HG02981 (cell line): ENCODE results near the gene CSMD2.

ENCODE experiments used
- ATAC-seq: cut with Tn5 transposase; IDR thresholded peaks from one replicate; pipeline ENCODE4 v1.9.1; 2021; ENCODE audit warnings: mild to moderate bottlenecking, moderate library complexity; ENCODE audit not compliant: unreplicated experiment

Gene CSMD2

DNA sequence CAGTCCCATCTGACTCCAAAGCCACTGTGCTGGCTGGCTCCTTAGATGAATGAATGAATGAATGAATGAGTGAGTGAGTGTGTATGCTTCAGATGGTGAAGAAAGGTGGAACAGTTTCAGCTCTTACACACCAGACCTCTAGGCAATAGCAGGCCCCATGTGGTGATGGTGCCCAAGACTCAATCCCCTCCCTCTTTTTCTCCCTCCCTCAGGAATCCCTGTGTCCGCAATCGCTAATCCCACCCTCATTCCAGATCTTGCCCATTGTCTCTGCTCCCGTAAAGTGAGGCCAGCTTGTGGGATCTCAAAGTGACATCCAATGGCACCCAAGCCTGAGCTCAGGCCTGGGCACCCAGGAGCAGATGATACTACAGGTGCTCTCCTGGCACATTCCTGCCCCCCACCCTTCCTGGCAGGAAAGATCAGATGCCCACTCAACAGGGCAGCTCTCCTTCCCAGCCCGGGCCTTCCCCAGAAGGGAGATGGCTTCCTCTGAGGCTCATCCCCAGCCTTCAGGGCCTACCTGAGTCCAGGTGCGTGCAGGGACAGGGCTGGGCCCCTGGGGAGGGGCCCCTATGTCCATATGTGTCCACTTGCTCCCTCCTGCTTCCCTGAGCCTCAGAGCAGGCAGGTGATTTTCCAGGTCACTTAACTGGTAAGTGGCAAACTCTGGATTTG is 194.7 kb downstream of the CSMD2 start:
- ATAC-seq: no peak

DNA sequence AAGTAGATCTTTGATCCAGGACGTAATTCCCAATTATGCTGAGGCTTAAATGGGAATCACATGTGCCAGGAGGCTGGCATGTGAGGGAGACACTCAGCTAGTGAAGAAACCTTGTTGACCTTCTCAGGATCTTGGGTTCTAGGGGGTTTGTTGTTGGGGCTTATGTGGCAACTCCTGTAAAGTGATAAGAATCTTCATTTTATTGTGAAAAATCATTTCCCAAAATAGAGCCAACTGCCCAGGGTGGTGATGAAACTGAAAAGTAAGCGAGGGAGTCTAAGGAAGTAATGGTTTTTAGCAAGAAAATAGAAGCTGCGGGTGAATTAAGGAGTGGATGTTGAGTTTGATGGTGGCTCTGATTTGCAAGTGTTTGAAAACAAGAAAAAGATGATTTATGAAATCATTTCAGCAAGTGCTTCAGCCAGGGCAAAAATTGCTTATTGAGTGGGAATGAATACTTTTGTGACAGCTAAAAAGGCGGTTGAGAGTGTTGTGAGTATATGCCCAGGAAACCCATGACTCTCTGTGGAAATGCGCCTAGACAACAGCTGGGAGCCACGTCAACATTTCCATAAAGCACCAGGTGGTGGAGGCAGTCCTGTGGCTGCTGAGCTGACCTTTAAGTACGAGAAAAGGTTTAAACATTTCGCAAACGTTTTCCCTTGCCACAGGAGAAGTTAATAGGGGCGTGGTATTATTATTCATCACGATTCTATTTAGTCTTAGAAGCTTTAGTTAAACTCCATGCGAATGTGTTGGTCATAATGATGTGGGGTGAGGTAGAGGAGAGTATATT is 198.5 kb downstream of the CSMD2 start:
- no peak for ATAC-seq

DNA sequence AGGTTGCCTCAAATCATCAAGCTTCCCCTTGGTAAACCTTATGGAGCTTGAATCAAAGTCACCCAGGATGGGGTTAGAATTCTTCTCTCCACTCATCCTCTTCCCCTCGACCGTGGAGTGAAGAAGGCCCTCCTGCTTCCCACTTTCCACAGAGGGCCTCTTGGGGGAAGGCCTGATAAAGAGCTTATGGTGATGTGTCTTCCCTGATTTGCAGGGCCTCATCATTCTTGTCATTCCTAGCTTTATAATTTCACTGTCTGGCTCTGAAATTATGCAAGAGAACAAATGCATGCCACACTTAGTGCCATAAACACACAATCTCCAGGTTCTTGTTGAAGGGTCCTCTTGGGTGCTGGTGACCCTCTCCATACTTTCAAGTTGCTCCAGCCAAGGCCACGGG is 199.9 kb downstream of the CSMD2 start:
- no peak for ATAC-seq

DNA sequence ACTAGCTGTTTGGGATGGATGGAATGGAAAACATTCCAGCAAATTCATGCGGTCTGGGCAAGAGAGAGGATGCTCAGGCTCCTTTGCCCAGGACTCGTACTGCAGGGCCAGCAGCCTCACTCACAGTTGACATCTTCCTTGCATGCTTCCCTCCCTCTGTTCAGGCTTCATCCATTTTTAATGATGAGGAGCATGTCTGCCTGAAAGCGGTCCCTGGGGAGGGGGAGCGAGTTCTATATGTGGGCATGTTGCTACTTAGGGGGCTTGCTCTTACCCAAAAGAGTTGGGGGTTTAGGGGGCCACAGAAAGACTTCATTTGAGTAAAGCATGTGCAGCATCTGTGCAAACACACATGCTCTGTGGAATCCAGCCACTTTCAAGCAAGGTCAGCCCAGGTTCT is 203.0 kb downstream of the CSMD2 start:
- no peak for ATAC-seq

DNA sequence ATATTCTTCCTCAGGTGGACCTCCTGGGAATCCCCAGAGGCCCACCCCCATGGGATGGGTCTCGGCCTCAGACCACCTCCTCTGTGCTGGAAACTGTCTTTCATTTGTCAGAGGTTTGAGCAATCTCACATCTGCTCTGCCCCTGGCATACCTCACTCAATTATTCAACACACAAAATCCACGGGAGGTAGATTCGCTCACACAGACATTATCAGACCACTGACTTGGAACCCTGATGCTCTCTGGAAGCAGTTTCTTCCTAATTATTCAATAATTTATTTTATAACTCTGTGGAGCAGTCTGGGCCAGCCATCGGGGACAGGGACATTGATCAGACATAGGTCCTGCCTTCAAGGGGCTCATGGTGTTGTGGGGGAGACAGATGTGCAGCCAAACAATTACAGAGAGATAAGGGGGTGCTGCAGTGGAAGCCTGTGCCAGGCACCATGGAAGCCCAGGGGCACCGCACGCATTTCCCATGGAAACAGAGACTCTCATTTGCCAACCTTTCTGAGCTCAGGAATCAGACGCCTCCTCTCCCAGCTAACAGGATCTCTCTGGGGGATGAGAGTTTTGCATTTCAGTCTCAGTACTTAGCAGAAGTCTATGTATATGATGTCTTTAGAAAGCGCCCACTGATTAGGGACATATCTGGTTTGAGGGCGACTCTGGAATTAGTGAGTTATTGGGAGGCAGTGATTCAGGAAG is 204.7 kb downstream of the CSMD2 start:
- no peak for ATAC-seq

DNA sequence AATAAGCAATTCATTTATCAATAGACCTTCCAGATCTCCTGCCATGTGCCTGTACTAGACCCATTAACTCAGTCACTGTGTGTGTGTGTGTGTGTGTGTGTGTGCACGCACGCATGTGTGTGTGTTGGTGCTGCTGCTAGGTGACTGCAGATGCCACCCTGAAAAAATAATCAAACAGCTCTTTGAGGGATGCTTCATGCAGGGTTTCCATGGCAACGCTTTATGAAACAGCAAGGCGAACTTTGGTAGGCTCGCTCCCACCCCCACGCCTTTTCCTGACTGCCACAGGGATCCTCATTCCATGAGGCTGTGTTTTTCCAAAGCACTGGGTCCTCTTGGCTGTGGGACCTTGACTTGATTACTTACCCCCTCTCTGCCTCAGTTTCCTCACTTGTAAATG is 207.2 kb downstream of the CSMD2 start:
- ATAC-seq: no peak

DNA sequence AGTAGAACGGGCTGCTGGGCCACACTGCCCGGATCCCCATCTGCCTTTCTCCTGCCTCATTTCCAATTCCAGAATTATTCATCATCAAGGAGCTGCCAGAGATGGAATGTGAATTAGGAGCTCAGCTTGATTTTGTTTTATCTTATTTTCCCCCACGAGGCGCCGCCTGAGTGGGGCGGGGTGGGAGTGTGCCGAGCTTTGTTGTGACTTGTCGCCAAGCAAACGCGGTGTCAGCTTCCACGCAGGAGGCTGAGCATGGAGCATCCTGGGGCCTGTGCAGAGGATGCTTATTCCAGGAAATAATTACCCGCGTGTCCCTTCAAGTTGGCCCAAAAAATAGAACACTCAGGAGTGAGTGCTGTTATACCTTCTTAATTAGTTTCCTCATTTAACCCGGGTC is 209.9 kb downstream of the CSMD2 start:
- no peak for ATAC-seq

DNA sequence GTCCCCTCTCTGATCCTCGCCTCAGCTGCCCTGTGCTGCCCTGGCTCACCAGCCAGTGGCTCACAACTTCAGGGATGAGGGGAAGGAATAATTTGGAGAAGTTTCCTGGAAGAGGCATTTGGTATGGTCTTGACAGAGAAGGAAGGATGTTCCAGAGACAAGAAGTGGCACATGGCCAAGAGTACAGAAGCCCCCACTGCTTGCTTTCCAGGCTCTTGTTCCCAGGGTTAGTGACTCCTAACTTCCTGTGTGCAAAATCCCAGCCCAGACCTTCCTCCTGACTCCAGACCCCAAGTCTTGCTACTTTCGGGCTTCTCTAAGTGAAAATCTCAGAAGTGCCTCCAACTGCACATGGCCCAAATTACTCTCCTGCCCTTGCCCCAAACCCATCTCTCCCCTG is 215.5 kb downstream of the CSMD2 start:
- no peak for ATAC-seq

DNA sequence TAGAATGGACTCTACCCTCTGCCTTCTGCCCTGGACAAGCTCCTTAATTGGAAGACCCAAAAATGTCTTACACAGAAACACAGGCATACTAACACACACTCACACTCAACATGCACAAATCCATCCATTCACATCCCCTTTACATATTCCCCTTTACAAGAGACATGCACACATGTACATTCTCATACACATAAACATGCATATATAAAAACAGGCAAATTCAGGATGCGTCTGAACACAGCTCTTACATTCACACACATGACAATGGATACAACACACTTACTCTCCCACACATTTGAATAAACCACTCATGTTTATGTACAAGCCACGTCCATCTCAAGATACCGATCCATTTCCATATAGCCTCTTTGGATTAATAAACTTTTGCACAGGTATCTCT is 216.7 kb downstream of the CSMD2 start:
- no peak for ATAC-seq

DNA sequence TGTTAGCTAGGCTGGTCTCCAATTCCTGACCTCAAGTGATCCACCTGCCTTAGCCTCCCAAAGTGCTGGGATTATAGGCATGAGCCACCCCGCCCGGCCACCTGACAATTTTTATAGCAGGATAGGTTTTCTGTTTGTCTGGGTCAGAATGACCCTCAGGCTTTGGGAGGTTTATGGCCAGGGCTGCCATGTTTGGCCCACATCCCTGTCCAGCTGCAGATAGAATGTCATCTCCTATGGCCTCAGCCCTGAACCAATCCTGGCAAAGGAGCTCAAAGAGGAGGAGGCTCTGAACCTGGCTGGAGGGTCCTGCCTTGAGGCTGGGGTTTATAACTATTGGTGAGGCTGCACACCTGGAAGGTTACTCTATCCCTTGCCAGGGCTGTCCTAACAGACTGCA is 218.2 kb downstream of the CSMD2 start:
- ATAC-seq: no peak

DNA sequence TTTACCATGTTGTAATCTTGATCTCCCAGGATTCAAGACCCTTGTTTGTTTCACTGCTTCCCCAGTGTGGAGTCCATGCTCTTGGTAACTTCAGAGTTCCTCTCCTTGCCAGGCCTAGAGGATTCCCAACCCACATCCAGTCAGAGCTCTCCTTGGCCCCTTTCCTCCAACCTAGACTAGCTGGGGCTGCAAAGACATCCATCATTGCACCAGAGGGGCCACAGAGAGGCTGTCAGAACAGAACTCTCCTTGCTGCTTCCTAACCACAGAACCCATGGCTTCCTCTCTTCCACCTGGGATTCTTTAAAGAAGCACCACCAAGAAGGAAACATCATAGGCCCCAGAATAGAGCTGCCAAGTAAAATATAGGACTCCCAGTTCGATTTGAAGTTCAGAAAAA is 220.2 kb downstream of the CSMD2 start:
- no peak for ATAC-seq

DNA sequence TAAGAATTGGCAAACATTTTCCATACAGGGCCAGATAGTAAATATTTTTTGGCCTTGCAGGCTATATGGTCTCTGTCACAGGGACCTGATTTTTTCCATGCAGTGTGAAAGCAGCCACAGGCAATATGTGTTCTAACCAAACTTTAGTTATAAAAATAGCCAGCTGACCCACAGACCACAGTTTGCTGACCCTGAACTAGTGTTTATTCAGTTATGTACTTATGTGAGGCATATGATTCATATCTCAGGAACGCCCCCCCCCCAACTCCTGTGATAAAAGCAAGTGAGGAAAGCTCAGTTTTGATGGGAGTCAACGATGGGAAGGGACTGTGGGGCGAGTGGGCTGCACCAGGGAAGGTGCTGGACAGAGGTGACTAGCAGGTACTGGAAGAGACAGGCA is 221.1 kb downstream of the CSMD2 start:
- no peak for ATAC-seq

DNA sequence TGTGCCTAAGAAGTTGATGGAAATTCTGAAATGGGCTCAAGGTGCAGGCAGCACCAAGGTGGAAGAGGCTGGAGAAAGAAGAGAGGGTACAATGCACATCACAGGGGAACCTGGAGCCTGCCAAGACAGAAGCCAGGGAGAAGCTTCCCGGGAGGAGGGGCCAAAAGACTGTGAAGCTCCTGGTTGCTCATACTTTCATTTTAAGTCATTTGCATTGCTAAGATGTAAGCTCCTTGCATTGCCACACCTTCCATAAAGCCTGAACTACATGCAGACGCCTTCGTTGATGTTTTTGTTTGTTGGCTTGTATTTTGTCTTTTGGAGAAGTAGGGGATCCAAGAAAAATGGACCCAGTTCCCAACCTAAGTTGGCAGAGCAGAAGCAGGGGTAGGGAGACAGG is 232.2 kb downstream of the CSMD2 start:
- no peak for ATAC-seq

DNA sequence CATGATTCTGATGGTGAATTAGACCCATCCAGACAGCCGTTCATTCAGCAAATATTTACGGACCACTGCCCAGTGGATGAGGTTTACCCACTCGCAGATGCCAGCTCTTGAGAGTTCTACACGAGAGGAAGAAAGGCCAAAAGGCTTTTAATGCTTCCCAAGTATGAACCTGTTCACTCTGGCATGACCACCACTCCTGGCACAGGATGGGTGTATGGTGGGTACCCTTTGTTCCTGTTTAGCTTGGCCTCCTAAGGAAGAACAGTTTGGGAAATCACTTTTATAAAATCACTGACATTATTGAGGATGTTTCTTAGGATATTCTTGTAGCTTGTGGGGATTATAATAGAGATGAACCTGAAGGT is 233.9 kb downstream of the CSMD2 start:
- no peak for ATAC-seq

DNA sequence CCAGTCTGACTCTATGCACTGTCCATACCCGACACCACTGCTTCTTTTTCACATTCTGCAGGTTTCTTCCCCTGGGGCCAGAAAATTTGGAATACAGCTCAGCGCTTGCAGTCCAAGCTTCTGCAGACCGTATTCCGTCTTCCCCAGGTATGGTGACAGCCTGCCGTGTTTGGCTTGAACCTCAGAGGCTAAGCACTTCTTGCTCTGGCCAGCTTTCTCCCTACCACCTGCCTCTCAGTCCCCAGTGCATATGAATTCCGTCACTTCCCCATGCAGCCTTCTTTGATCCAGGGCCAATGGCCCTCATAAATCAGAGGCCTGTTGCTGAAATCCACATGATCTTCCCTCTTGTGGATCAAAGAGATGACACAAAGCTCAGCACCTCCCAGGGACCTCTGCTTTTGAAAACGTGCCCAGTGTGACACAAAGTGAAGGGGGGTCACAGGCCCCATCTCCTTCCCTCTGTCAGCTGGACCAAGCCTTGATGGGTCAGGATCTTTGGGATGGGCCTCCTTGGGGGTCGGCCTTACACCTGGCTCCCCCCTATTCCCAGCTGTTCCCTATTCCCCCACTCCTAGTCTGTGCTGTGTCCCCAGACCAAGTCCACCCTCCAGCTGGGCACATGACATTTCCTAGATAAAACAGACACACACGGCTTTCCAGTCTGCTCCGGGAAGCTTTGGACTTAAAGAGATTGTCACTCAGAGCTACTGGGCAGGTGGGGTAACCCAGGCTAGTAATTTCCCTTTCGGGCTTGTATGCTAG is 234.5 kb downstream of the CSMD2 start:
- no peak for ATAC-seq

DNA sequence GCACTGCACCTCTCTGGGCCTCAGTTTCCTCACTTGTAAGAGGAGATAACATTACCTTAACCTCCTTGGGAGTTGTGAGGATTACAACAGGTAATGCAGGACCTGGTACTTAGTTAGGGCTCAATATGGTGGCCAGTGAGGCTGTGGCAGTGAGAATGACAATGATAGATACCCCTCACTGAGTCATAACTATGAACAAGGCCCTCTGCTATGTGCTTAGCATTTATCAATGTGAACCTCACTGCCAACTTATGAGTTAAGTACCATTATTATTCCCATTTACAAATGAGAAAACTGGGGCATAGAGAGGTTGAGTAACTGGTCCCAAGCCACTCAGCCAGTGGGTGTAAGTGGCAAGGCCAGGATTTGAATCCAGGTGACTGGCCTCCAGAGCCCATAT is 236.8 kb downstream of the CSMD2 start:
- no peak for ATAC-seq

DNA sequence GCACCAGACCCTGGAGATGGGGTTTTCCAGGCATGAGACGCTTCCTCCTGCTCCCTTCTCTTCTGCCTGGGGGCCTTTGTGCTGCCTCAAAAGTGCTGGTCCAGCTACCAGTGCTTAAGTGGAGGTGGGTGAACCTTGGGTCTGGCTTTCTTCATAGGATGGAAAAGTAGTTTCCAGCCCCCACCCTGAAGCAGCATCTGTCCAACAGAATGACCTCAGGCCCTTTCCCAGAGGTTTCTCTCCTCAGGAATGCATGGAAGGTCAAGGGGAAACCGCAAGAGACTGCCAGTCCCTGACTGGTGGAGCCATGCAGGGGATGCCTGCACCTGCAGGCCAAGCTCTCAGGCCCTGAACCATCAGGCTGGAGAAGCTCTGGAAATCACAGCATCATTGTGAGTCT is 237.3 kb downstream of the CSMD2 start:
- no peak for ATAC-seq

DNA sequence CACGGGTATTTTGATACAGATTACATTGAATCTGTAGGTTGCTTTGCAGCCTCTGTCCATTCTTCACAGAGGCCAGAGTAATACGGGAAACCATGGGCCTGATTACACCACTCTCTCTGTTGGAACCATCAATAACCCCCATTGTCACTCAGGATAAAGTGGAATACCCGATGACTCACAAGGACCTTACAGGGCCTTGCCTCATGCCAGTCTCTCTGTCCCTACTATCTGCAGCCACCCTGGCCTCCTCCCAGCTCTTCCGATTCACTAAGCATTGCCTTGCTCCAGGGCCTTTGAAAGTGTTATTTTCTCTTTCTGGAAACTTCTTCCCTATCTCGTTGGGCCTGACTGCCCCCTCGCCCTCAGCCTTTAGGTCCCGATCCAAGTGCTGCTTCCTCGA is 239.4 kb downstream of the CSMD2 start:
- ATAC-seq: no peak

DNA sequence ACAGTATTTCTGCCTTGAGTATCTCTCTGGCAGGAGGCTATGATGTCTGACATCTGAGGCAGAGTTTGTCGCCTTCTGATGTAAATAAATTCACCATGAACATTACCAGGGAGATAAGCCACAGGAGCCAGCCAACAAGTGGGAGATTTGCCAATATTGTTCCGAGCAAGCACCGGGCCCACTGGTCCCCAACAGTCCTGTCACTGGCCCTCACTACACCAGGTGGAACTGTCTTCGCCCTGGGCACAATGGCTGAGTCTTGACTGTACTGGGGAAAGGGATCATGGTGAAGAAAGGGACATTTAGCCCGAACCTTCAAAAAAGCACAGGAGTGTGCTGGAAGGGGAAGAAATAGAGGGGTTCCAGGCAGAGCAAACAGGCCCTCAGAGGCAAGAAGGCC is 243.7 kb downstream of the CSMD2 start:
- ATAC-seq: no peak

DNA sequence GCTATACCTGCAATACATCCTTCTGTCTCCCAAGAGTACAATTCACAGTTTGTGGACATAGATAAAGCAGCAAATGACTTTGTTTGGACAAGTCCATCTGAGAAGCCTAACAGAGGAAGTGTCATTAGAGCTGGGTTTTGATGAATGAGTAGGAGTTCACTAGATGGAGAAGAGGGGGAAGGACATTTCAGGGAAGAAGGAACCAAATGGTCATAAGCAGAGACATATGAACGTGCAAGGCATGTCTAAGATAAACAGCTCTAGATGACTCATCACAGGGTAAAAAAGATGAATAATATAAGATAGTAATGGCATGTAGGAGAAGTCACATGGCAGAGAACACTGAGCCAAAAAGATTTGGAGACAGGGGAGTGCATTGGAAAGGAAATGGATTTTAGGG is 246.7 kb downstream of the CSMD2 start:
- no peak for ATAC-seq

DNA sequence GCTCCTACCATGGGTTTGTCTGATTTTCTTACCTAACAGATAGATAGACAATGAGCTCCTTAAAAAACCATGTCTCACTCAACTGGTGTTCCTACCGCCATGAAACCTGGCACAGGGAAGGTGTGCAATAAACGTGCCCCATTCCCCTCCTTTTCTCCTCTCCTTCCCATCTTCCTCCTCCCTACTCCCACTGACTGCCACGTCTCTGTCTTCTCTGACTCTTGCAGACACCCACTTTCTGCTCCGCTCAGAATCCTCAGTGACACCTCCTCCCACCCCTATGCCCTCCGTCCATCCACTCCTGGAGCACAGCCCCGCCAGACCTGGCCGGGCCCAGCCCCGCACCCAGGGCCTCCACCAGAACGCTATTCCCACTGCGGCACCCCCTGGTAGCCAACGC is 248.2 kb downstream of the CSMD2 start:
- ATAC-seq: no peak
